Activated T-helper 1 cell treated with anti-CD3 and anti-CD28 coated beads, Interleukin-12 subunit alpha, Interleukin-12 subunit beta, Interleukin-2, Interleukin-4 antibody, amounts not matched to agents 30 ng/mL and 10 ng/mL and 1 ng/mL, durations not matched to agents 14 hours and 24 hours and 36 hours (primary cell): ENCODE results near the gene FYN. TPM values are rescaled to one million over a fixed set of nuclear protein-coding genes. Genes with fewer than 3 reads are reported as not detected.

ENCODE experiments used
- DNase-seq: peaks from one replicate; pipeline ENCODE4 v3.0.0; 2021; ENCODE audit warnings: low spot score
- H3K27ac Mint-ChIP-seq: one replicate; pipeline ENCODE4 v1.8.0; 2021; ENCODE audit warnings: mild to moderate bottlenecking, mixed read lengths
- H3K27me3 Mint-ChIP-seq: one replicate; pipeline ENCODE4 v1.8.0; 2022; ENCODE audit warnings: mild to moderate bottlenecking, moderate library complexity, mixed read lengths; ENCODE audit not compliant: insufficient read depth
- H3K36me3 Mint-ChIP-seq: one replicate; pipeline ENCODE4 v1.8.0; 2021; ENCODE audit warnings: low read depth, mixed read lengths
- H3K4me1 Mint-ChIP-seq: one replicate; pipeline ENCODE4 v1.8.0; 2021; ENCODE audit warnings: low read depth, mixed read lengths
- H3K4me3 Mint-ChIP-seq: one replicate; pipeline ENCODE4 v1.8.0; 2021; ENCODE audit warnings: mild to moderate bottlenecking, moderate library complexity, mixed read lengths
- H3K9me3 Mint-ChIP-seq: one replicate; pipeline ENCODE4 v1.8.0; 2021; ENCODE audit warnings: mixed read lengths
- intact Hi-C: fragments of 100-400 bp; cut with micrococcal nuclease; formaldehyde crosslinking; loops from one replicate; pipeline ENCODE4 v1.15.1; 2024
- total RNA-seq: library from RNA; stranded (reverse); gene quantifications from 2 replicates; pipeline ENCODE4 v1.2.3, GENCODE V29; 2022

FYN gene
- total RNA-seq, 1 donor from 2014 or later: 347 TPM

GRCh38 chr6:111612379-111612778, 260.9 kb downstream of the FYN start:
- DNase-seq: no peak
- Mint-ChIP-seq H3K9me3 (no peaks in the 10 kb centered on the region), H3K27ac (no peak overlapping the region), H3K4me3 (no peak overlapping the region), H3K36me3 (no peaks in the 10 kb centered on the region), H3K4me1 (no peaks in the 10 kb centered on the region), H3K27me3 (peaks cover 23% of the 10 kb centered on the region)
- intact Hi-C loops: no loop called here

- Mint-ChIP-seq H3K9me3 (no peaks in the 10 kb centered on the region), H3K4me1 (peaks cover 11% of the 10 kb centered on the region), H3K27me3 (peaks cover 18% of the 10 kb centered on the region), H3K36me3 (no peaks in the 10 kb centered on the region), H3K4me3 (no peak overlapping the region), H3K27ac (no peak overlapping the region)
- intact Hi-C loops: no loop called here
- no peak for DNase-seq
Observed at GRCh38 chr6:111610548-111611172, 262.6 kb downstream of the FYN start.

Other genes starting within 250 kb of the FYN start
- gene CCN6, start 180.7 kb upstream of the FYN start, total RNA-seq: 0.17 TPM in 1 of 2 replicates, not detected in the other
- 24.4 and 26.2 TPM in 2 replicates for gene TUBE1, start 214.0 kb upstream of the FYN start, total RNA-seq
- 1.1 and 2.2 TPM in 2 replicates for gene FAM229B, start 214.1 kb upstream of the FYN start, total RNA-seq